DMS 273 (cell line): ENCODE measurements around the gene LRRC3C.

Experiments used
- DNase-seq: peaks from one replicate; lab custom pipeline; 2025; ENCODE audit not compliant: unreplicated experiment; lab: John Stamatoyannopoulos, UW

The LRRC3C gene

DNA sequence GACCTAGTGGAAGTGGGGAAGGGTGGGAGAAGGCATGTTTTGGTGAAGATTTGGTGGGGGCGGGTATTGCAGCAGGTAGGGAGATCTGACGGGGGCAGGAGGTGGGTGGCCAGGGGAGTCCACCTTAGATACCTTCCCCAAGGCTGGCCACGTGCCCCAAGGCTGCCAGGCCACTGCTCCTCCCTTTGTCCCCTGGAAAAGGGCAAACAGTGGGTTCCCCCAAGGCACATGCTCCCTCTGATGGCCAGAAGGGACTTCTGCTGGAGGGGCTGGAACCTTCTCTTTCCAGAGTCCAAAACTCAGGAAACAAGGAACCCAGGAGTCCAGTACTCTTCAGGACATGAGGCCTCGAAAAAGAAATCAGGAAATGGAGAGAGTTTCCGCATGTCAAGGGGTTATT is 46.9 kb downstream of the LRRC3C start:
- DNase-seq, result no peak

DNA sequence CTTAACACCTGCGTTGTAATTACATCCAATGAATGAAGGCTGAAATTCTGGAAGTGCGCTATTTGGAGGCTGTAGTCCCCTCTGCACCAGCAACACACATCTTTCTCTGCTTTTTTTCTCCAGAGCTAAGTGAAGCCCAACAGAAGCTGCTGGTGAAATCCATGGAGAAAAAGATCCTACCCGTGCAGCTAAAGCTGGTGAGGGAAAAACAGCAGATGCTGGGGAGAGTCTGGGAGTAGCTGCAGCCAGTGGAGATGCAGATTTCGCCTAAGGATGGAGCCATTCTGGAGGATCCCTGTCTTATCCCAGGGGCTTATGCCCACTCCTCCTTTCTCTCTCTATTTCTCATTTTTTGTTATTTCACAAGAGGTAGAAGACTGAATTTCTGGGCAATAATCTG is 48.3 kb downstream of the LRRC3C start:
- no peak for DNase-seq

DNA sequence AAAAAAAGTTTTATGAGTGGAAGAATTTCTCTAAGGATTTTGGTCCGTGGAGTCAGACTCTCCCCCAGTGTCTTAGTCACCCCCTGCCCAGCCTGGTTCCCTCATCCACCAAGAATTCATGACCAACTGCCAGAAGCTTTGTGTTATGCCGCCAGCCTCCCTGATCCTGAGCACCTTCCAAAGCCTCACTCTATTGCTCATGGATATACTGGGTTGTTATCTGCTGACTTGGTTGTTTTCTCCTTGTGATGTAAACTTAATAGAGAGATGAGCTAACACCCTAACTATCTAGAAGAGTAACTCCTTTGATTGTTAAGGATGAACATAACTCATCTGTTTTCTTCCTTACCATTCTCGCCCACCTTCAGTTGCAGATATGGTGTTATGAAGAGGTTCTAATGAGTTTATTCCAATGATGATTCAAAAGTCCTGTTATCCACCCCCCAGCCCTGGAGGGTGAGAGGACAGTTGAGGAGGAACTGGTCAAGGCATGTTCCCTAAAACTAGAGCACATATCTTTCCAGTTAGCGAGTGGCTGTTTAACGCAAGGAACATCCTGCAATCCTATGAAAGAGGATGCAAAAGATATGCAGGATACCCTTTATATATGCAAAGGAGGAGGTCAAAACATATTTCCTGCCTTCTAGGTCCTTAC is 51.6 kb downstream of the LRRC3C start:
- DNase-seq, result no peak

DNA sequence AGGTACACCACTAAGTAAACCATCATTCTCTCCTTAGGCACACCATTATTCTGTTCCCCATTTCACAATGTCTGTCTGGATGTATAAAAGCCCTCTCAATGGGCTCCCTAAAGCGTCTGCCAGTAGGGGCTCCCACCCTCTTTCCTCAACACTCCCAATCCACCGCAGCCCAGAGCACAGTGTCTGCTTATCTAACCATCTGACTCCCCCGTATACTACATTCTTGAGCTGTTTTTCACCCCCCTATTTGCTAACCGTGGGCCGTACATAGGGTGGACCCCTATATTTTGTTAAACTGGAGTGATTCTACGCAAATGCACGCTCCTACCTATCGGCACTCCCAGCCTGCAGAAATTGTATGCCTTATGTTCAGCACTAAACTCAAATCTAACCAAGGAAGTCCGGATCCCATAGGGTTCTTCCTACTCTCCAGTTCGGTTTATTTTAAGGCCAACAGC is 52.4 kb downstream of the LRRC3C start:
- DNase-seq, result peak; percentile 61

DNA sequence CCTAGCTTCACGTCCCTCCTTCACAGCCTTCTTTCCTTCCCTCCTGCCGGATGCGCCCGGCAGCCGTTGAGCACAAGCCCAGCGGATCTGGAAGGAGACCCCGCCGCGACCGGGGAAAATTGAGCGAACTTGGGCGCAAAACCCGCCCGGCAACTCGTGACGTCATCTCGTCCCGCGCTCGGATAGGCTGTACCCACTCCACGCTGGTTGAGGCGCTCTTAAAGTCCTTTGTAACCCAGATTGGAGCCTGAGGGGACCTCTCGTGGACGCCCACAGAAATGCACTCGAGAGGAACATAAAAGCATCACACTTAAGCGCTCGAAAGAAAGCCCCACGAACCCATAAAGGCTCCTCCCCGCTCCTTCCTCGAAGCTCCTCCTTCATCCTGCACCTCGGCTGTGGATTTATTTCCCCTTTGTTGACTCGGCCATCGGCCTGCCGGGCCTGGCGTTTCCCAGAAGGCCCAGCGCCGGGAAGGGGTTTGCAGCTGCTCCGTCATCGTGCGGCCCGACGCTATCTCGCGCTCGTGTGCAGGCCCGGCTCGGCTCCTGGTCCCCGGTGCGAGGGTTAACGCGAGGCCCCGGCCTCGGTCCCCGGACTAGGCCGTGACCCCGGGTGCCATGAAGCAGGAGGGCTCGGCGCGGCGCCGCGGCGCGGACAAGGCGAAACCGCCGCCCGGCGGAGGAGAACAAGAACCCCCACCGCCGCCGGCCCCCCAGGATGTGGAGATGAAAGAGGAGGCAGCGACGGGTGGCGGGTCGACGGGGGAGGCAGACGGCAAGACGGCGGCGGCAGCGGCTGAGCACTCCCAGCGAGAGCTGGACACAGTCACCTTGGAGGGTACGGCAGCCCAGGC is 53.0 kb downstream of the LRRC3C start, which contains the start of gene PSMD3:
TSS of gene PSMD3 (plus strand) at position 457 of the 856 bp plus-strand sequence. CDS start at position 621, 164 bp downstream.
- DNase-seq, result peak; percentile 100

DNA sequence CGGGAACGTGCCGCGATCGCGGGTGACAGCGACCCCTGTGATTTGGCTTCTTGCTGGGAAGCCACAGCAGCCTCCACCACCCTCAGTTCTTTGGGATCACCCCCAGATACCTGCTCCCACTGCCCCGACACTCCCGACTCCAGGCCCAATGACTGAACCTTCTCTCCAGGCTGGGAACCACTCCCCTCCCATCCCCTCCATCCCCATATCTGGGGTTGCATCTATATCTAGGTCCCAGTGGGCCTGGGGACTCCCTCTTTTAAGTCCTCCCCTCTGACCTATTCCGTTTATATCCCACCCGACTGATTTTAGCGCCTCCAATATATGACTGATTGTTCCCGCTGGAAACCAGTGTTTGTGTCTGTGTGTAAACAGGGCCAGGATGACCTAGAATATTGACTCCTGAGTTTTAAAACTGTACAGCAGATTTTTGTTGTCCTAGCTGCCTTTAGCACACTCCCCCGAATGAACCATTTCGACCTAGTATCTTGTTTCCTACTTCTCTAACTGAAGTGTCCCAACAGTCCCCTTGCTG is 53.7 kb downstream of the LRRC3C start:
- DNase-seq, result no peak

DNA sequence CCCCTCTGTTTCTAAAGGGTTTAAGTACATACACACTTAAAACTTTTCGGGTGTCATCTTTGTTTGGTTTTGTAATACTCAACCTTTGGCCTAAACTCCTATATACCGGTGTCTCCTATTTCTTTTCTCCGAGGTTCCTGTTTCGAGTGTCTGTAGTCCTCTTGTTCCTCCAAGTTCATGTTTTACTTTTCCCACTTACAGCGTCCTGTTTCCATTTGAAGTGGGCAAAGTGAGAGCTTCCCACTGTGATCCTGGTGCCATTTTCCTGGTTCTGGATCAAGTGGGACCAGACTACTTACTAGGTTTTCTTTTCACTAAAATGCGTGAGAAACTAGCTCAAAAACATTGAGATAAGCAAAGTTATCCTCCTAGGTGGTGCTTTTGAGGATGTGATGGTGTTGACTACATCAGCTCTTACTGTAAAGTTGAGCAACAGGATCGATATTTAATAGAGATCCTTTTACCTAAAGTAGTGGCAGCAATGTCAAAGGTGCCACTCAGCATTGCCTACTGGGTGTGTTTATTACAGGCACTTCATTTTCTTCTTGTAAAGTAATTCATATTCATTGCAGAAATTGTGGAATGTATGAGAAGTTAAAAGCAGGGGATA is 54.3 kb downstream of the LRRC3C start:
- no peak for DNase-seq

DNA sequence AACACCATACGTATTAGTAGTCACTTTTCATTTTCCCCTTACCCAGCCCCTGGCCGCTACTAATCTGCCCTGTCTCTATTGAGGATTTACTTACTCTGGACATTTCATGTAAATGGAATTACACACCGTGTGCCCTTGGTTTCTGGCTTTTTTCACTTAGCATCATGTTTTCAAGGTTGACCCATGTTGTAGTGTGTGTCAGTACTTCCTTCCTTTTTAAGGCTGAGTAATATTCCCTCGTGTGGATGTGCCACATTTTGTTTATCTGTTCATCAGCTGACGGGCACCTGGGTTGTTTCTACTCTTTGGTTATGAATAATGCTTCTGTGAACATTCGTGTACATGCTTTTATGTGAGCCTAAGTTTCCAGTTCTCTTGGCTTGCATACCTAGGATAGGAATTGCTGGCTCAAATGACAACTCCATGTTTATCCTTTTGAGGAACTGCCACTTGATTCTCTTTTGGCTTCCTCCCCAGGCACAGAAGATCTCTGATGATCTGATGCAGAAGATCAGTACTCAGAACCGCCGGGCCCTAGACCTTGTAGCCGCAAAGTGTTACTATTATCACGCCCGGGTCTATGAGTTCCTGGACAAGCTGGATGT is 60.8 kb downstream of the LRRC3C start:
- no peak for DNase-seq

DNA sequence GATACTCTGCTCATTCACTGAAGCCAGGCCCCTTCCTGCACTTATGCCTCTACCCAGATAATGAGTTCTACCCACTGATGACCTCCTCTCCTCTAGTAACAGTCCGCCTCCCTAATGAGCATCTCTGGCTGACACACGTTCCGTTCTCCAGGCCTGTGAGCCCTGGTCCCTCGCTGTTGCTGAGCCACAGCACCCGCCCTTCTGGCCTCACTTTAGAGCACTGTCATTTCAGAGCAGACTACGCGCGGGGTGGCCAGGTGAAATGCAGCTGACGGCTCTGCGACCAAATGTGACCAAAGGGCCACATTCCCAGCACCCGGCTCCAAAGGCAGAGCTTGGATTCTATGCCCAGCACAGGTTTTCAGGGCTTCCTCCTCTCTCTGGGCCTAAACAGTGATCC is 66.9 kb downstream of the LRRC3C start:
- no peak for DNase-seq
